Epithelial cell of esophagus (primary cell): ENCODE measurements around the gene ASB1.

Source experiments
- DNase-seq: peaks from one replicate; pipeline ENCODE4 v3.0.0; 2010; ENCODE audit warnings: low read depth
- H3K4me3 ChIP-seq: 2 replicates; pipeline ENCODE4 v1.5.1; 2011; ENCODE audit warnings: mild to moderate bottlenecking, low read length, control low read depth
- TF ChIP-seq, protein P1 (sequence below): IDR thresholded peaks from 2 replicates; pipeline ENCODE4 v1.5.1; 2011; ENCODE audit warnings: low read depth, mild to moderate bottlenecking, low read length, control low read depth, inconsistent platforms; ENCODE audit not compliant: insufficient read depth; ENCODE audit errors: missing control alignments

ASB1 gene

DNA sequence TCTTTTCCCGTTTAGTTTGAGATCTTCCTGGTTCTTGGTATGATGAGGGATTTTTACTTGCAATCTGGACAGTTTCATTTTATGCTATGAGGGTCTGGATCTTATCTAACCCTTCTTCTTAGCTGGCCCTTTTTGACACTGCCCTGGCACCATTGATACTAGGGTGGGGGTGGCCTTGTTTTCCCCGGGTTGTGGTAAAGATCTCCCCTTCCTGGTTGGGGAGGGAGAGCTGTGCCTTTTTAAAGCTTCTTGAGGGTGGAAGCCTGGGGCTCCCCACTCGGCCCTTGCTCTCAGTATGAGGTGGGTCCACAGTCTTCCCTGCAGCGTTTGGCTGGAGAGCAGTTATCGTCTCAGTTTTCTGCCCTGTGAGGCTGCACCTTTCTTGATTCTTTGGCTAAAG is 66.1 kb downstream of the ASB1 start:
- DNase-seq, result no peak
- no peak overlapping the region for H3K4me3 ChIP-seq
- TF ChIP-seq, protein P1, sequence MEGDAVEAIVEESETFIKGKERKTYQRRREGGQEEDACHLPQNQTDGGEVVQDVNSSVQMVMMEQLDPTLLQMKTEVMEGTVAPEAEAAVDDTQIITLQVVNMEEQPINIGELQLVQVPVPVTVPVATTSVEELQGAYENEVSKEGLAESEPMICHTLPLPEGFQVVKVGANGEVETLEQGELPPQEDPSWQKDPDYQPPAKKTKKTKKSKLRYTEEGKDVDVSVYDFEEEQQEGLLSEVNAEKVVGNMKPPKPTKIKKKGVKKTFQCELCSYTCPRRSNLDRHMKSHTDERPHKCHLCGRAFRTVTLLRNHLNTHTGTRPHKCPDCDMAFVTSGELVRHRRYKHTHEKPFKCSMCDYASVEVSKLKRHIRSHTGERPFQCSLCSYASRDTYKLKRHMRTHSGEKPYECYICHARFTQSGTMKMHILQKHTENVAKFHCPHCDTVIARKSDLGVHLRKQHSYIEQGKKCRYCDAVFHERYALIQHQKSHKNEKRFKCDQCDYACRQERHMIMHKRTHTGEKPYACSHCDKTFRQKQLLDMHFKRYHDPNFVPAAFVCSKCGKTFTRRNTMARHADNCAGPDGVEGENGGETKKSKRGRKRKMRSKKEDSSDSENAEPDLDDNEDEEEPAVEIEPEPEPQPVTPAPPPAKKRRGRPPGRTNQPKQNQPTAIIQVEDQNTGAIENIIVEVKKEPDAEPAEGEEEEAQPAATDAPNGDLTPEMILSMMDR, result no peak

DNA sequence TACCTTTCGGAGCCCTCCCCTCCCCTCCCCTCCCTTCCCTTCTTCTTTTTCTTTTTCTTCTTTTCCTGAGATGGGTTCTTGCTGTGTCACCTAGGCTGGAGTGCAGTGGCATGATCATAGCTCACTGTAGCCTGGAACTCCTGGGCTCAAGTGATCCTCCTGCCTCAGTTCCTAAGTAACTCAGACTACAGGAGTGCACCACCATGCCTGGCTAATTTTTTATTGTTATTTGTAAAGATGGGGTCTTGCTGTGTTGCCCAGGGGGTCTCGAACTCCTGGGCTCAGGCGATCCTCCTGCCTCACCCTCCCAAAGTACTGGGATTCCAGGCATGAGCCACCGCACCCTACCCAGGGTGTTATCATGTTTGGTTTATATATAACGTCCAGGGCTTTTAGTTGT is 66.7 kb downstream of the ASB1 start:
- DNase-seq, result no peak
- TF ChIP-seq, protein P1, result no peak

GRCh38 chr2:238493880-238494572 is 67.3 kb downstream of the ASB1 start:
- DNase-seq, result no peak
- H3K4me3 ChIP-seq, result no peak overlapping the region
- TF ChIP-seq, protein P1, result no peak

More for the DNA sequence above, 66.7 kb downstream of the ASB1 start:
- no peak overlapping the region for H3K4me3 ChIP-seq

DNA sequence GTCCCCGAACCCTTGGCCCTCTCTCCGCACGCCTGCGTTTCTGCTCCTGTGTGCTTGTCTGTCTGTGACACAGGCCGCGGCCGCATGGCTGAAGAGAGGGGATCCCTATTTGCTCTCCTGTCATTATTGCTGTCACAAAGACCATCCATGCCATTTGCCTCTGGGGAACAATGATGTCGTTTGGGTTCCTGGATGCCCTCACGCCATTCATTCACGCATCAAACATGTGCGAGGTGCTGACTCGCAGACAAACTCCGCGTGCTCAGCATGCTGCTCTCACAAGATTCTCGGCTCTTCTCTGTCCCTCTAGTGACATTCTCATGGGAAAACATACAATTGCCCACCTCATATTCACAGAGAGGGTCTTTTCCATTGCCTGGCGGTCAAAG is 67.8 kb downstream of the ASB1 start:
- TF ChIP-seq, protein P1, result no peak
- H3K4me3 ChIP-seq, result no peak overlapping the region
- no peak for DNase-seq

GRCh38 chr2:238495422-238495821 is 68.7 kb downstream of the ASB1 start:
- DNase-seq, result no peak
- H3K4me3 ChIP-seq, result no peak overlapping the region
- TF ChIP-seq, protein P1, result no peak

DNA sequence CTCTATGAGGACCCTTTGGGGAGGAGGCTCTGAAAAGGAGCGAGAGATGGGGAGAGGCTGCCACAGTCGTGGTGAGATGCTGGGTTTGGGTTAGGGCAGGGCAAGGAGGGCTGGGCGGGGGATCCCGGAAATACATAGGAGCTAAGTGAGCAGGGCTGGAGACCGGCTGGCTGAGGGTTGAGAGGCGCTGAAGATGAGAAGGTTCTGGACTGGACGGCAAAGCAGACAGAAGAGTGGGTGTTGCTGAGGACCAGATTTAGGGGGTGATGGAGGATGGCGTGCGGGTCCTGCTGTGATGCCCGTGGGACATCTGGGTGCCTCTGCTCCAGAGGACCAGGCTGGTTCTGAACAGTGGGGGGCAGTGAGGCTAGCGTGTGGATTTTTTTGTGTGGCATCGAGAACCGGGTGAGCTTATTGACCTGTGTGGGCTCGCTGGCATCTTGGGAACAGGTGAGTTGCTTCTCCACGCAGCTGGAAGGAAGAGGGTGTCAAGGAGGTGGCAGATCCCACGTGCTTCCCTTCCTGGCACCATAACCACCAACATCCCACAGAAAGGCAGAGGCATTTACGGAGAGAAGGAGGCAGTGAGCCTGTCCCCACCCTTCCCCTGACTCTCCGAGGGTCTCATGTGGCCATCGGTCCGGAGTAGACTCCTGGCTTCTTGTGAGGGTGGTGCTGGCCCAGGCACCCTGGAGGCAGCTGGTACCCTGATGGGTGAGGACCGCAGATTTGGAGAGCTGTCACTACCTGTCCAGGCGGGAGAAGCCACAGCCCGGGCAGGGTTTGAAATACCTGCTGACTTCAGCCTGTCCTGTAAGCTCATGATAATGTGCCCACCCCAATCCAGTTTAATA is 70.3 kb downstream of the ASB1 start:
- TF ChIP-seq, protein P1, result no peak
- no peak for DNase-seq
- no peak overlapping the region for H3K4me3 ChIP-seq

DNA sequence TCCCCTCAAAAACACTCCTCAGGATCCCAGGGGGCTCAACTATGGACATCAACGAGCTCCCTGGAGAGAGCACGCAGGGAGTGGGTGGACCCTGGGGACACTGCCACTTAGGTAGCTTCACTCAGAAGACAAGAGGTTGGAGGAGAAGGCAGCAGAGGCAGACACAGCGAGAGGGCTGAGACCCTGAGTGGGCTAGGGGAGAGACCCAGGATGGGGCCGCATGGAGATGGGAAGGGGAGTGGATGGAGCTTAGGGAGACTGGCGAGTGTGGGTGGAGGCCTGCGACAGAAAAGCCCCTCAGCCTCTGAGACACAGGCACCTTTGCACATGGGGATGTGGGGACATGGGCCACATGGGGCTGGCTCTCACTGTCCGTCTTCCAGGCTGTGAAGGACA is 70.9 kb downstream of the ASB1 start:
- TF ChIP-seq, protein P1, result no peak
- DNase-seq, result no peak
- H3K4me3 ChIP-seq, result no peak overlapping the region
